ENCODE data around the gene COQ10A.

DNA sequence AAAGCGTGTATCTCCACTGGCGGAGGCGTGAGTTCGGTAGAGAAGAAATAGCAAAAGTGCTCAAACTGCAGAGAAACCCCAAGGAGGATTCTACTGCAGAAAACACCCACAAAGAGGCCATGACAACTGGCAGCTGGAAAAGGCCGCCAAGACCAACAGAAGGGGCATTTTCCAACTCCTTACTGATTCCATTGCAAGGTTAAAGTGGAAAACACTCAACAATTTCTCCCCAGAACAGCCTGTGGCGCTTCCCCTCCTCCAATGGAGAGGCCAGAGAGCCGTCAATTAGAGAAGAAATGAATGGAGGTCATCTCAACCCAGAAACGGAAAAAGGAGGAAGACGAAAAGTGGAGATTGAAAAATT lies 7.9 kb upstream of the COQ10A start:
- no peak for TF ChIP-seq EZH2 (IDR thresholded peaks at IDR 0.05; ENCODE audit: borderline replicate concordance, control insufficient read depth, low read depth, low read length)
- no peak for TF ChIP-seq ZNF24 (IDR thresholded peaks at IDR 0.05)
- no peak for TF ChIP-seq JUND (IDR thresholded peaks at IDR 0.05; ENCODE audit: low read depth, low read length)
- no peak for TF ChIP-seq MTA2 (IDR thresholded peaks at IDR 0.05; ENCODE audit: low read depth)
- TF ChIP-seq, protein P1, sequence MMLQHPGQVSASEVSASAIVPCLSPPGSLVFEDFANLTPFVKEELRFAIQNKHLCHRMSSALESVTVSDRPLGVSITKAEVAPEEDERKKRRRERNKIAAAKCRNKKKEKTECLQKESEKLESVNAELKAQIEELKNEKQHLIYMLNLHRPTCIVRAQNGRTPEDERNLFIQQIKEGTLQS (IDR thresholded peaks at IDR 0.05; ENCODE audit: borderline replicate concordance, extremely low read depth, low read depth, low read length) = no peak
- TF ChIP-seq CHD1 (IDR thresholded peaks at IDR 0.05; ENCODE audit: low read depth, low read length) = no peak
- no peak for TF ChIP-seq EP300 (IDR thresholded peaks at IDR 0.05; ENCODE audit: borderline replicate concordance in 1 of 2, control insufficient read depth in 1 of 2, low read depth in 2 of 2, low read length in 2 of 2)
- no peak for TF ChIP-seq FOXK2 (IDR thresholded peaks at IDR 0.05)
- TF ChIP-seq TAF1 (IDR thresholded peaks at IDR 0.05; ENCODE audit: borderline replicate concordance, low read depth, low read length) = no peak
- no peak for TF ChIP-seq MXI1 (IDR thresholded peaks at IDR 0.05; ENCODE audit: low read depth, low read length)
